SIG-M5 treated with dmso at 0.1 percent for 504 hours (cell line): Measurements from ENCODE around the gene FAM221B.
A peak's percentile ranks its signal among the peaks of the same experiment; 100 is the strongest.

Experiments
- DNase-seq: peaks from one replicate; lab custom pipeline; 2025; ENCODE audit not compliant: unreplicated experiment; lab: John Stamatoyannopoulos, UW

The FAM221B gene, protein sequence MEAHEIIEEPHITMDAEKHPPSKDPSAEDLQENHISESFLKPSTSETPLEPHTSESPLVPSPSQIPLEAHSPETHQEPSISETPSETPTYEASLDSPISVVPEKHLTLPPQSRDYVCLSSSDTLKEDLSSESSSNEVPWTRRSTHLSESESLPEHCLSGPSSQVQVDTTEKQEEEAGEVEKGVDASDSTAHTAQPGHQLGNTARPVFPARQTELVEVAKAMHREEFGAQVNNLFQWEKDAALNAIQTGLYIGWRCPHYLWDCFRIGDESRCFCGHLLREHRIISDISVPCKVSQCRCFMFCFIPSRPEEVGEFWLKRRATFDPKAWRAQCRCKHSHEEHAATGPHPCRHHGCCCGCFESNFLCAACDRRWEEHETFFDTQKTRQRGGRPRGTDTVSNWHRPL

DNA sequence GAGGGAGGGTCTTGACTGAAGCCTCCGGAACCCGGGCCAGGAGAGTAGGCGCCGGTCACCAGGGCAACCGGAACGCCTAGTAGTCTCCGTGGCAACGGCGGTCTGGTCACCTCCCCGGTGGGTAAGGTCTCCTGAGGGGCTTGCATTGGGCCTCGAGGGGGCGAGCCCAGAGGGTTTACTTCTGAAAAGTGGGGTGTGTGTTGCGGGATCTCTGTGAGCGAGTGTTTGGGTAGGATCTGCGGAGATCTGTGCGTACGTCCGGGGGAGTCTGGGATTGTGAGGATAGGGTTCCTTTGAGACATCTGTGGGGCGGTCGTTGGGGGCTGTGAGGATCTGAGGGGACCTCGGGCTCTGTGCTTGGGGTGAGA is at the start of gene FAM221B:
FAM221B (minus strand) TSS at position 17 of the 368 bp plus-strand sequence. CDS start 2,571 bp downstream, outside the sequence.
- DNase-seq: no peak

DNA sequence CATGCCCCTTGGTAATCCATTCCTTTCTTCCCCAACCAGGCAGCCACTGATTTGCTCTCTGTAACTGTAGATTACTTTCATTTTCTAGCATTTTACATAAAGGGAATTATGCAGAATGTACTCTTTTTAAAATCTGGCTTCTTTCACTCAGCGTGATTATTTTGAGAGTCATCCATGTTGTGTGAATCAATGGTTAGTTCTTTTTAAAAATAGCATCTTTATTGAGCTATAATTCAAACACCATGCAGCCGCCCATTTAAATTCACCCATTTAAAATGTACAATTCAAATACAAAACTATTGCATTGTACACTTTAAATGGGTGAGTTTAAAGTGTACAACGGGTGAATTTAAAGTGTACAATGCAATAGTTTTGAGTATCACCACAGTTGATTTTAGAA is 44.0 kb upstream of the FAM221B start:
- no peak for DNase-seq

DNA sequence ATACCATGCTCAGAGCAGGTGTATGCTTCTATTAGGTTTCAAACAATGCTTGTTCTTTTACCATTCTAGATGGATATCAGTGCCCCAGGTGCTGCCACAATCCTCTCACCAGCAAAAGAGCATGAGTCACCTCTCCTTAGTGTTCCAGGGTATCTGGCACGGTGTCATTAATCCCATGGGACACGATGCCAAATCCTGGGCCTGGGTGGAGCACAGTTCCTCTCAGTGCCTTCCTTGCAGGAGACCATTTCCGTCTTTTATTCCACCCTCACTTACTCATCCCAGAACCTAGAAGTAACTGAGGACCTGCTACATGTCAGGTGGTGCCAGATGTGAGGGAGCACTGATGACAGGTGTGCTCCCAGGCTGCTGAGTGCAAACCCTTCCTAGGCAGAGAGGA is 43.0 kb upstream of the FAM221B start:
- no peak for DNase-seq

DNA sequence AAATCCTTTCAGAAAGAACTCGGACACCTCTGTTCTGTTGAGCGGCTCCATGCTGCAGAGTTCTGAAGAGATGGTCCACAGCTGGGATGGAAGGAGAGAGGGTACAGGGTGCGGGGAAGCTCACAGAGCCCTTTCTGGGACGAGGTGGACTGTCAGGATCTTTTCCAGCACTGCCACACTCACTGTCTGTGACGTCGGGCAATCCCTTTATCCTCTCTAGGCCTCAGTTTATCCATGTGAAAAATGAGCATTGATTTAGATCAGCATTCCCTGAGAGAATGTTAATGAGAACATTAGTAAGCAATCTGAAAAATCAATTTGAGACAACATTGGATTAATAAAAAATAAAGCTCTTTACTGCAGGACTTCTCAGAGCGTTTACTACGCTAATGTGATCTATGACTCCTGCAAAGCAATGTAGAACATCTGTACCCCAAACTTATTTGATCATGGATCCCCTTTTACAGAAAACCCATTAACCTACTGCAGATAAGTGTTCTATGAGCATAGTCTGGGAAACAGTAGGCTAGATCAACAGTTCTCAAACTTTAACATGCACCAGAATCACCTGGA is 41.9 kb upstream of the FAM221B start, which contains the start of gene OR13J1:
OR13J1 (minus strand) TSS at position 51 of the 573 bp plus-strand sequence; CDS start at position 51, 0 bp downstream.
- no peak for DNase-seq

DNA sequence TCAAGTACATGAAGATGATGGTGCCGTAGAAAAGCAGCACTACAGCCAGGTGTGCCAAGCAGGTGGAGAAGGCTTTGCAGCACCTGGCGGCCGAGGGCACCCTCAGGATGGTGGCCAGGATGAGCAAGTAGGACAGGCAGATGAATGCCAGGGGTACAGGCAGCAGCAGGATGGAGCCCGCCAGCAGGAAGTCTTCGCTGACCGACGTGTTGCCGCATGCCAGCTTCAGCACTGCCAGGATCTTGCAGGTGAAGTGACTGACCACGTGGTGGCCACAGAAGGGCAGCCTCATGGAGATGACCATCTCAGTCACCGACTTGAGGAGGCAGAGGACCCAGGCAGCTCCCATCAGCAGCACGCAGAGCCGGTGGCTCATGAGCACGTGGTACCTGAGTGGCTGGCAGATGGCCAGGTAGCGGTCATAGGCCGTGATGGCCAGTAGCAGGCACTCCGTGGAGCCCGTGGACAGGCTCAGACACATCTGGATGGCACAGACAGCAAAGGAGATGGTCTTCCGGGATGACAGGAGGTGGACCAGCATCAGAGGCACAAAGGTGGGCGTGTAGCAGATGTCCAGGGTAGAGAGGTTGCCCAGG is 41.2 kb upstream of the FAM221B start:
- DNase-seq: no peak

DNA sequence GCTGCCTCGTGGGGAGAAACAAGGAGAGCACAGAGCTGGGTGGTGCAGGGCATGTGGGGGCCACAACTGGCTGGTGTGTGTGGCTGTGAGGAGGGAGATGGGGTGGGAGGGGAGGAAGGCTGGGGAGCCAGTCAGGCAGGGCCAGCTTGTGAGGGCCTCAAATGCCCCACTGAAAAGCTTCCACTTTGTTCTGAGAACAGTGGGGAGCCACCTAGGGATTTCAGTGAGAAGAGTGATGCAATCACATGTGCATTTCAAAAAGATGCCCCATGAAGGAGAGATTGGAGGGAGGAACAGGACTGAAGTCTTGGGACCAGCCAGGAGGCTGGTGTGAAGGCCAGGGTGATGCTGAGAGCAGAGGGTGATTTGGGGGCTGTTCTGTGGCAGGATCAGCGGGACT is 40.4 kb upstream of the FAM221B start:
- DNase-seq: peak; percentile 5

DNA sequence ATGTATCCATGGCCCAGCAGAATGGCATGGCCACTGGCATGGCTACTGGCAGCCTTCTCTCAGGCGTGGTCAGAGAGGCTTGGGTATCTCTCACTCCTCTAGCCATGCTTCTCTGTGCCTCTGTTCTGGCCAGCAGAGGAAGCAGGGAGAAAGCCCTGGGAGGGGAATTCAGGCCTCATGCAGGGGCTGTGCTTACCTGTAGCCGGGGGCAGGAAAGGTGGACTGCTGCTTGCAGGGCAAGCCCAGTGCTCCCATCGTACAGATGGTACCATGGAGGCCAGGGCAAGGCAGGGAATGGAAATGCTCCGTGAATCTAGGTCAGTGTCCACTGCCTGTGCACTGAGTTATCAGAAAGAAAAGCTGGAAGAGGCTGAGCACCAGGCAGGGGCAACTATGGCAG is 39.0 kb upstream of the FAM221B start:
- DNase-seq: no peak

DNA sequence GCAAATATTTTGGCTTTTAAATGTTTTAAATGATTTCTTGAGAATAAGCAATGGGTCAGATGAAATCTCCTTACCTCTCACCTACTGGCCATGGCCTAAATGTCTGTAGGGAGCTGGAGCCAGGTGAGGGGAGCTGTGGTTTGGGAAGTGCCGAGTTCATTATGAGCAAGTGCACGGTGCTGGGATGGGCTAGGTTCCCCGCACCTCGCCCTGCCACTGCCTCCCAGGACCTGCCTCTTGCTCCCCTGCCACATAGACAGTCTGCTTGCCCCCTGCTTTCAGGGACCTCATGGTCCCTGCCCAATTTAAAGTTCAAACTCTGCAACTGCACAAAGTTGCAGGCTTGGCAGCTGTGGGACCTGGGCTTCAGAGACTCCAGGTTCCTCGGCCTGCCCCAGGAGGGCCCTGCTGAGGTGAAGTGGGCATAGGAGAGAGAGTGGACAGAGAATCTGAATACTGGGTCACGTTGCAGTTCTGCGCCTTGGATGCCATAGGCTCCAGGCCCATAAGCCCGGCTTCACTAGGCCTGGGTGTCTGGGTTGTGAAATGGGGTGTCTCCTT is 36.2 kb upstream of the FAM221B start:
- no peak for DNase-seq

DNA sequence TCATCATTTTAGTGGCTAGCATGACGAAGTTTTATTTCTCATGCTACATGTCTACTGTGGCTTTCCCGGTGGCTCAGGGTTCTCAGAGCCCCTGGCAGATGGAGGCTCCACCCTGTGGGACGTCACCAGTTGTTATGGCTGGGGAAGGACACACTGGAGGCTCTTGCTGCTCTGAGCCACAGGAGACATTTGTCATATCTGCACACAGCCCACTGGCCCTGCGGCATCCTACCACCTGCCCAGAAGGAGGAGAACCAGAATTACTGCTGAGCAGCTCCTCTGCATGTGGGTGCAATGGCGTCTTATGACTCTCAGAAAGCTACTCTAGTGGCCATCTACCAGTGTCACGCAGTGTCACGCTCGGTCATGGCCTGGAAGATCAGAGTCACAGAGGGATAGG is 35.1 kb upstream of the FAM221B start:
- no peak for DNase-seq

DNA sequence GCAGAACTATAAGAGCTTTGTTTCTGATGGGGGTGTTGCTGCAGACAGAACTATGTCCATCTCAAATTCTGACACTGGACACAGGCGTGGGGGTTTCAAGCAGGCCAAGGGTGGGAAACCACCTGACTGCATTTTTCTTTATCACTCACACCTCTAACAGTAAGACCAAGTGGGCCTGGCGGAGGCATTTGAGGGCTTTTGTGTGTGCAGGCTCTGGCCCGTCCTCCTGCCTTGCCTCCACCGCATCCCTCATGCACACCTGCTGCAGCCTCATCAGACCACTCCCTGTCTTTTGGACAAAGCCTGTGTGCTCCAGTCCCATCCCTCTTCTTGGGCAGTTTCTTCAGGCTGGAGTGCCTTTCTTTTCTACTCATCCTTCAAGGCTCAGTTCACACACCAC is 33.8 kb upstream of the FAM221B start:
- no peak for DNase-seq

DNA sequence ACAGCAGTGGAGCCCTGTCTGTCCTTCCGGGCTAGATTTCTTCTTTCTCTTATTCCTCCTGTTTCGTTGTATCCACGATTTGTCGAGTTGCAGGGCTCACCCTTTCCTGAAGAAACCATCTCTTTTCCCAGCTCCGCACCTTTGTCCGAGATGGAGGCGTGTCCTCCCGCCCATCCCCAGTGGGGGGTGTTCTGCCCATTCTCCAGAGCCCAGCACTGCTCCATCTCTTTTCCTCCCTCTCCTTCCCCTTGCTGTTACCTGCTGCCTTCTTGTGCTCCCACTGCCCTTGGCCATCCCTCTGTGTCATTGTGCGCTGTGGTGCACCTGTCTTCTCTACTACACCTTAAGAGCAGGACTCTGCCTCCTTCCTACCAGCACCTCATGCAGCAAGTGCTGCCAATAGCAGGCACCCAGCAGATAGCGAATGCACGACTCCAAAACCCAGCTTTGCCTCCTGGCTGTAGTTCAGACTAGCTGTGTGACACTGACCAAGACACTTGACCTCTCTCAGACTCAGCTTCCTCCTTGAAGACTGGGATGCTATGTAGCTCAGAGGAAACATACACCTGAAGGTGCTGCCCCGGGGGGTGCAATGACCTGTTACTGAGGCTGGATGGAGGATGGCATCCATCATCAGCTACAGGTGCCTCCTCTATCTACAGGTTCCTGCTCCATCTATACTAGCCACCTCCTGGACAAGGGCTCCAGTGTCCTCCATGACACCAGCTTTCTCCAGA is 32.8 kb upstream of the FAM221B start:
- DNase-seq: no peak

DNA sequence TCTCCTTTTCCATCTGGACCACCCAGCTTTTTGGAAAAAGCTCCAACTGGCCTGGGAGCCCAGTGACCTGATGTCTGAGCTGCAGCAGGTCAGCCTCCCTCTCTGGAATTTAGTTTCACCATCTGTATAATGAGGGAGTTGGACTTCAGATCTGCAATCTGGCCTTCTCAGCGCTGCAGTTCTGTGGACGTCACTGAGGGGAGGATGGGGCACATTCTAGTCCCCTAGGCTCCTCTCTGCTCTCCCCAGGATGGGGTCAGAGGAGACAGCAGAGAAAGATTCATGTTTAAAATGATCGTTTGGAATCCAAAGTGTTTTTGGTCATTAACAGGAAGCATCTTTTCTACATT is 31.4 kb upstream of the FAM221B start:
- DNase-seq: no peak

DNA sequence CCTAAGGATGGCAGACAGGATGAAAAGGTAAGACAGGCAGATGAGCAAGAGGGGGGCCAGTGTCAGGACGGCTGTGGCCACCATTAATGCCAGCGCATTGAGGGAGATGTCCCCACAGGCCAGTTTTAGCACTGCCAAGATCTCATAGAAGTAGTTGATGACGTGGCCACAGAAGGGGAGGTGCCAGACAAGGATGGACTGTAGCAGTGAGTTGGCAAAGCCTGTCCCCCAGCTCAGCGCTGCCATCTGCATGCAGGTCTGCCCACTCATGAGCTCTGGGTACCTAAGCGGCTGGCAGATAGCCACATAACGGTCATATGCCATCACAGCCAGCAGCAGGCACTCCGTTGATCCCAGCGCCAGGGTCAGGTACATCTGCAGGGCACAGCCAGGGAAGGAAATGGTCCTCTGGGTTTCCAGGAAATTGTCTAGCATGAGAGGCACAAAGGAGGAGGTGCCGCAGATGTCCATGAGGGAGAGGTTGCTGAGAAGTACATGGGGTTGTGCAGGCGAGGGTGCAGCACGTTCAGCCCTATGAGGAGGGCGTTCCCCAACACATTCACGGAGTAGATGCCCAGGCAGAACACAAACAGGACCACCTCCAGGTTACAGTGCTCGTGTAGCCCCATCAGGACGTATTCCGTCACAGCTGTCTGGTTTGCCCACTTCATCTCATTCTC is 30.9 kb upstream of the FAM221B start:
- DNase-seq: no peak

DNA sequence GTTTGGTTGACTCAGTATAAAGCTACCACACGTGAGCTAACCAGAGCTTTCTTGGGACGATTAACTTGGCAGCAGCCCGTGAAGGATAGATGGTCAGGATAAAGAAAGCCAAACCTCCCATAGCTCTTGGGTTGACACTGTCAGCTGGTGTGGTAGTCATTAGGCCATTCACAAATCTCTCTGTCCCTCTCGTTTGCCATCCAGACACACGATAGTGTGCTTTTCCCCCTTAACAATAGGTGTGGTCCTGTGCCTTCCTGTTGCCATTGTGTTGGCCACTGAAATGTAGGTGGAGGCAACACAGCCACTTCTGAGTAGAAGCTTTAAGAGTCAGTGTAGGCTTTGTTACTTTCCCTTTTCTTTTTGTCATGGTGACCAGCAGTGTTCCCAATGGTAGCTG is 29.9 kb upstream of the FAM221B start:
- no peak for DNase-seq

DNA sequence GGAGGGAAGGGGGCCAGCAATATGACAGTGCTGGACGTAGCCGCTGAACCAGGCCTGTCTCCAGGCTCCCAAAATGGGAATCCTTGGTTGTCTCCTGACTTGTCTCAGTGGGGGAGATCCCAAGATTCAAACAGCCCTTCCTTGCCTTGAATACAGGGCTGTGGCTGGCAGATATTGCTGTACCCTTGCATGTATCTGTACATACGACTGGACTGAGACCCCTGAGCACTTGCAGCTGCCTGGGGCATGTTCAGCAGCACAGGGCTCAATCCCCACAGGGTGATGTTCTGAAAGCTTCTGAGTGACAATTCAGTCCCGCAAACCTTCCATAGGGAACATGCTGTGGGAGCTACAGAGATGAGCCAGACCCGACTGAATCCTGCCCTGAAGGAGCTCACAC is 28.4 kb upstream of the FAM221B start:
- DNase-seq: no peak

DNA sequence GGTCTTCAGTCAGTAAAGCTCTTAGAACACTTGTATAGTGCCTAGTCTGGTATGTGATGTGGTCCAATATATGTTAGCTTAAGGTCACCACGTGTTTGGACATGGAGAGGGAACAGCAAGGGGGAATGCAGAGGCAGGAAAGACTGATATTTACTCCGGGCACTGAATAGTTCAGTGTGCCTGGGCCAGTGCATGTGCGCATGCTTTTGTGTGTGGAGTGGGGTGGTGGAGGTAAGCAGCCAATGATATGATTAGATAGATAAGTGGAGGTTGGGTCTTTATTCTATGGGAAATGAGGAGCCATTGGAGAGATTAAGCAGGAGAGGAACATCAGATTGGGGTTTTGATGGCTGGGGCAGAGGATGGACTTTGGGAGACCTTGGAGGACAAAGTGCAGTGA is 27.7 kb upstream of the FAM221B start:
- DNase-seq: no peak

DNA sequence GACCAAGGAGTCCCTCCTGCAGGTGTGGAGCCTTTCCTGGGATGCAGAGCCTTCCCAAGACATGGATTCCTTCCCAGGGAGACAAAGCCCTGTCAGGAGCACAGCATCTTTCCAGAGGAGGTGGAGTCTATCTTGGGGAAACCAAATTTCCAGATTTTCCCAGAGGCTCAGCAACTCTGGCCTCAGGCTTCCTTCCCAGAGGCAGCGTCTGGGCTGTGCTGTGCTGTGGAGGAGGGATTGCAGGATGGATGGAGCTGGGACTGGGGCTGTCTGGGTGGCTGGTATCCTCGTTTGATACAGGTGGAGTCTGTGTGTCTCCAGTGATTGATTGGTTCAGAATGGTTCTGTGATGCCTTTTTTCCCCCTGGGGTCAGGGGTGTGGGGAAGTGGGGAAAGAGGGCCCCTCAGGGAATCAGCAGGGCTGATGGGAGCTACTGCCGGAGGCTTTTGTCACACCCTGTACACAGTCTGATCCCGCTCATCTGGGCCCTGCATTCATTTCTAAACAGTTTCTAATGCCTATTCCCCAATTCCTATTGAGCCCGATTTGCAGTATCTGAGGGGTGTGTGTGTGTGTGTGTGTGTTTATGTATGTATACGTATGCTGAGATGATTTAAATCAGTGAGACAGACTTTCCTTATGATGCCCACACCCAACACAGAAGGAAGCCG is 25.7 kb upstream of the FAM221B start:
- DNase-seq: no peak

DNA sequence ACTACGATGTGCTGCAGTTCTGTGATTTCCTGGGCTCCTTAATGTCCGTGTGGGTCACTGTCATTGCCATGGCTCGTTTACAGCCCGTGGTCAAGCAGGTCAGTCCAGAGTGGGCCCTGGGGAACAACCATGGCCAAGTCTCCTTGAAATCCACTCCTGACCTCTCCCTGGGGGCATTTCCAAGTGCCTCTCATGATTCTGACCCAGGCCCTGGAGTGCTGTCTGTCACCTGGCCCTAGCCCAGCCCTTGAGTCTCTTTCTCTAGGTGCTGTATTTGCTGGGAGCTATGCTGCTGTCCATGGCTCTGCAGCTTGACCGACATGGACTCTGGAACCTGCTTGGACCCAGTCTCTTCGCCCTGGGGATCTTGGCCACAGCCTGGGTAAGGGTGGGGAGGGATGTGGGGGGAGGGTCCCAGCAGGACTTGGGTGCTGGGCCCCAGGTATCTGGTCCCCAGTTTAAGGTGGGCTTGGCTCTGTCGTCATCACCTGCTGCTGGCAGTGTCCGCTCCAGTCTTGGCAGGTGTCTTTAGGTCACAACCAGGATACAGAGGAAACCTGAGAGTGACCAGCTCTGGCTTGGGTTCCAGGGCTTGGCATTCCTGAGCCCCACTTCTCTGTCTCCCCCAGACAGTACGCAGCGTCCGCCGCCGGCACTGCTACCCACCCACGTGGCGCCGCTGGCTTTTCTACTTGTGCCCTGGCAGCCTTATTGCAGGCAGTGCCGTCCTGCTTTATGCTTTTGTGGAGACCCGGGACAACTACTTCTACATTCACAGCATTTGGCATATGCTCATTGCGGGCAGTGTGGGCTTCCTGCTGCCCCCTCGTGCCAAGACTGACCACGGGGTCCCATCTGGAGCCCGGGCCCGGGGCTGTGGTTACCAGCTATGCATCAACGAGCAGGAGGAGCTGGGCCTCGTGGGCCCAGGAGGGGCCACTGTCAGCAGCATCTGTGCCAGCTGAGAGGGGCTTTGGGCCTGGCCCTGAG is 24.6 kb upstream of the FAM221B start:
- no peak for DNase-seq

DNA sequence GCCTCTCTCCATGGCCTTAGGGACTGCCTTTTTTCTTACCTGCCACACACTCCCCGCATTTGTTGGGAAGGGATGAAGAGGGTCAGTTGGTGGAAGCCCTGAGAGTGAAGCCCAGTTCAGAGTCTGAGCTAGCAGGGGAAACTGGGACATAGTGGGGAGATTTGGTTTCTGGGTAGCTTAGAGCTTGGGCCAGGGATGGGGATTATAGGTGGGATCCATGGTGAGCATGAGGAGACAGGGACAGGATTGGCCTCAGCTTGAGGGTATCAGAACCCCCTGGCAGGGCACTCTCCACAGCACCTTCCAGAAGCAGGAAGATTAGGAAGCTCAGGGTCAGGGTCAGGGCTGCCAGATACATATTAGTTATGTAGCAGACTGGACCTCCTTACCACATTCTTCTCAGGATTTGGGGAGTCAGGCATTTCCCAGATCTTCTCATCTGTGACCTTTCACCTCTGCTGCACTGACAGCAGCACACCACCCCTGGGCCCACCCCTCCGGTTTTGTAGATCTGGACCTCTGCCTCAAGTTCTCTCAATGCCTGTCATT is 23.8 kb upstream of the FAM221B start:
- no peak for DNase-seq
